ENCODE data around the gene FAM118B.
"Not testable (repeated sequence)": the region's sequence is repeated elsewhere in the genome, so short reads cannot be mapped to it uniquely, and the experiment has no call there.

Gene FAM118B

GRCh38 chr11:126233391-126233790 is 21.8 kb downstream of the FAM118B start:
- no peaks in the 10 kb centered on the region for H3K27me3 ChIP-seq (ENCODE audit: control insufficient read depth, insufficient read depth, low read length, poor library complexity, severe bottlenecking)
- H3K9me3 ChIP-seq (ENCODE audit: control insufficient read depth, low read length), result no peaks in the 10 kb centered on the region
- H3K36me3 ChIP-seq (ENCODE audit: control insufficient read depth, insufficient read depth, low read length), result peaks cover 5% of the 10 kb centered on the region
- WGBS, 2 experiments, result 96 to 98% methylated on average over 3 to 4 of the region's 4 CpGs
- H3K27ac ChIP-seq (ENCODE audit: insufficient read depth, low read depth, low read length, poor library complexity, severe bottlenecking), result no peak overlapping the region
- H3K4me1 ChIP-seq (ENCODE audit: control insufficient read depth, insufficient read depth, low read length), result no peaks in the 10 kb centered on the region
- no peak overlapping the region for H3K4me3 ChIP-seq (ENCODE audit: insufficient read depth, low read depth, low read length)

DNA sequence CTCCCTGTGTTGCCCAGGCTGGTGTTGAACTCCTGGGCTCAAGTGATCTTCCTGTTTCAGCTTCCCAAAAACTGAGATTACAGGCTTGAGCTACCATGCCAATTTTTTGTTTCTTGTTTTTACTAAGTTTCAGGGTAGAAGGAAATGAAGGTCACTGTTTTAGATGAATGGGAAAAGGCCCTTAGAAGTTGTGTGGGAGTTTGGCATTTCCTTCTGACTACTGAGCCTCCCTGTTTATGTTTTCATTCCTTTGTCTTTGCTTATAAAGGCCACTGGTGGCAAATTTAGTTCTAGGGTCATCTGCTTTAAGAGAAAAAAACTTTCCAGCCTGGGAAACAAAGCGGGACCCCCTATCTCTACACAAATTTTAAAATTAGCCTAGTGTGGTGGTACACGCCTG is 35.1 kb downstream of the FAM118B start:
- Histone ChIP-seq H3K27ac (ENCODE audit: insufficient read depth, low read depth, low read length, poor library complexity, severe bottlenecking) (no peak overlapping the region), H3K27me3 (ENCODE audit: control insufficient read depth, insufficient read depth, low read length, poor library complexity, severe bottlenecking) (no peaks in the 10 kb centered on the region), H3K36me3 (ENCODE audit: control insufficient read depth, insufficient read depth, low read length) (peaks cover 18% of the 10 kb centered on the region), H3K9me3 (ENCODE audit: control insufficient read depth, low read length) (no peaks in the 10 kb centered on the region), H3K4me3 (ENCODE audit: insufficient read depth, low read depth, low read length) (no peak overlapping the region), H3K4me1 (ENCODE audit: control insufficient read depth, insufficient read depth, low read length) (no peaks in the 10 kb centered on the region)
- WGBS, 2 experiments, result 83 to 95% methylated on average over 2 of the region's 2 CpGs

- no peak overlapping the region for H3K27ac ChIP-seq (ENCODE audit: insufficient read depth, low read depth, low read length, poor library complexity, severe bottlenecking)
- H3K27me3 ChIP-seq (ENCODE audit: control insufficient read depth, insufficient read depth, low read length, poor library complexity, severe bottlenecking), result no peaks in the 10 kb centered on the region
- H3K9me3 ChIP-seq (ENCODE audit: control insufficient read depth, low read length), result no peaks in the 10 kb centered on the region
- 88% methylated on average over 4 of the region's 4 CpGs for WGBS, 2 experiments
- H3K36me3 ChIP-seq (ENCODE audit: control insufficient read depth, insufficient read depth, low read length), result peaks cover 2% of the 10 kb centered on the region
- H3K4me1 ChIP-seq (ENCODE audit: control insufficient read depth, insufficient read depth, low read length), result no peaks in the 10 kb centered on the region
- no peak overlapping the region for H3K4me3 ChIP-seq (ENCODE audit: insufficient read depth, low read depth, low read length)
Observed at GRCh38 chr11:126253265-126253664, 41.7 kb downstream of the FAM118B start.

DNA sequence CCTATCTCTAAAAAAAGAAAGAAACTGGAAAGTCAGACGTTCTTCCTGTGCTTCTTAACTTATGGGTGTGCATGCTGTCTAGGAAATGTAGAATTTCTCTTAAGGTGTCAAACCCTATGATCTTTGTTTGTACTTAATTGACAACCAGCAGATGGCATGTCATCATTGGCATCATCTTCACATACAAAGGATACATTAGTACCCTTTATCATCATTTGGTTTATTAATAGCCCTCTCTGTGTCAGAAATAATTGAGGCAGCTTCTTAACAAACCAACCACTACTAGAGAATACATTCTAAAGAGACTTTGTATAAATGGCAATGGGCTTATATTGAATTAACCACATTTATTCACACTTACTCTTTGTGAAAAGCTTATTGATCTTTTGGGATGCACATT is 43.2 kb downstream of the FAM118B start:
- Histone ChIP-seq H3K27me3 (ENCODE audit: control insufficient read depth, insufficient read depth, low read length, poor library complexity, severe bottlenecking) (no peaks in the 10 kb centered on the region), H3K36me3 (ENCODE audit: control insufficient read depth, insufficient read depth, low read length) (peaks cover 2% of the 10 kb centered on the region), H3K27ac (ENCODE audit: insufficient read depth, low read depth, low read length, poor library complexity, severe bottlenecking) (no peak overlapping the region), H3K9me3 (ENCODE audit: control insufficient read depth, low read length) (no peaks in the 10 kb centered on the region), H3K4me3 (ENCODE audit: insufficient read depth, low read depth, low read length) (no peak overlapping the region), H3K4me1 (ENCODE audit: control insufficient read depth, insufficient read depth, low read length) (no peaks in the 10 kb centered on the region)
- WGBS, 2 experiments, result 94 to 95% methylated on average over 1 of the region's 1 CpG

DNA sequence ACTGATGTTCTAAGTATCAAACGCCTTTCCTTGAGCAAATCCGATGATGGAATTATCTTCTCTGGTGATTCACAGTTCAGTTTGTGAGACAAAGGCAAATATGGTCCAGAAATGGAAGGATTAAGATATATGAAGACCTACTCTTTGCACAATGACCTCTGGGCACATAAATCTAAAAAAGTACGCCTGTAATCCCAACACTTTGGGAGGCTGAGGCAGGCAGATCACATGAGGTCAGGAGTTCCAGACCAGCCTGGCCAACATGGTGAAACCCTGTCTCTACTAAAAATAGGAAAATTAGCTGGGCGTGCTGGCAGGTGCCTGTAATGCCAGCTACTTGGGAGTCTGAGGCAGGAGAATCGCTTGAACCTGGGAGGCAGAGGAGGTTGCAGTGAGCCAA is 43.9 kb downstream of the FAM118B start:
- H3K4me1 ChIP-seq (ENCODE audit: control insufficient read depth, insufficient read depth, low read length); H3K9me3 ChIP-seq (ENCODE audit: control insufficient read depth, low read length); H3K27me3 ChIP-seq (ENCODE audit: control insufficient read depth, insufficient read depth, low read length, poor library complexity, severe bottlenecking); H3K4me3 ChIP-seq (ENCODE audit: insufficient read depth, low read depth, low read length); H3K27ac ChIP-seq (ENCODE audit: insufficient read depth, low read depth, low read length, poor library complexity, severe bottlenecking); H3K36me3 ChIP-seq (ENCODE audit: control insufficient read depth, insufficient read depth, low read length): not testable (repeated sequence)
- 95 to 96% methylated on average over 5 of the region's 5 CpGs for WGBS, 2 experiments

DNA sequence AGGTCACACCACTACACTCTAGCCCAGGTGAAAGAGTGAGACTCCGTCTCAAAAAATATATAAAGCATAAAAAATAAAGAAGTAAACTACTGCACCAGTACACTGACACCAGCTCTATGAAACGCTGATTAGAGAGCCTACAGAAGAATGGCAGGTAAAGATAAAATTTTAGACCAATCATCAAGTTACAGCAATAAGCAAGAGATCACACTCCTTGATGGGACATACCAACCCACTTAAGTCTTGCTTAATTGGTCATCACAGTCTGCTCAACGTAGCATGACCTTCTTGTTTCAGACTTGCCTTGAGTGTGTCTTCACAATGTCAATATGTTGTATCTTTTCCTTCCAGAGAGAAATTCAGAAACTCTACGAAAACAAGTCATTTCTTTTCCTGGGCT is 44.6 kb downstream of the FAM118B start:
- Histone ChIP-seq H3K27ac (ENCODE audit: insufficient read depth, low read depth, low read length, poor library complexity, severe bottlenecking) (no peak overlapping the region), H3K36me3 (ENCODE audit: control insufficient read depth, insufficient read depth, low read length) (peaks cover 1% of the 10 kb centered on the region), H3K4me1 (ENCODE audit: control insufficient read depth, insufficient read depth, low read length) (no peaks in the 10 kb centered on the region), H3K4me3 (ENCODE audit: insufficient read depth, low read depth, low read length) (no peak overlapping the region), H3K27me3 (ENCODE audit: control insufficient read depth, insufficient read depth, low read length, poor library complexity, severe bottlenecking) (no peaks in the 10 kb centered on the region), H3K9me3 (ENCODE audit: control insufficient read depth, low read length) (no peaks in the 10 kb centered on the region)
- 97 to 98% methylated on average over 3 to 4 of the region's 4 CpGs for WGBS, 2 experiments

- Histone ChIP-seq H3K4me1 (ENCODE audit: control insufficient read depth, insufficient read depth, low read length) (no peaks in the 10 kb centered on the region), H3K4me3 (ENCODE audit: insufficient read depth, low read depth, low read length) (no peak overlapping the region), H3K36me3 (ENCODE audit: control insufficient read depth, insufficient read depth, low read length) (peaks cover 3% of the 10 kb centered on the region), H3K27me3 (ENCODE audit: control insufficient read depth, insufficient read depth, low read length, poor library complexity, severe bottlenecking) (no peaks in the 10 kb centered on the region), H3K9me3 (ENCODE audit: control insufficient read depth, low read length) (no peaks in the 10 kb centered on the region), H3K27ac (ENCODE audit: insufficient read depth, low read depth, low read length, poor library complexity, severe bottlenecking) (no peak overlapping the region)
- WGBS, 2 experiments, result 96 to 100% methylated on average over 2 of the region's 2 CpGs
Observed at GRCh38 chr11:126257144-126257543, 45.6 kb downstream of the FAM118B start.

GRCh38 chr11:126257764-126258163 is 46.2 kb downstream of the FAM118B start:
- Histone ChIP-seq H3K4me1 (ENCODE audit: control insufficient read depth, insufficient read depth, low read length) (no peaks in the 10 kb centered on the region), H3K4me3 (ENCODE audit: insufficient read depth, low read depth, low read length) (no peak overlapping the region), H3K9me3 (ENCODE audit: control insufficient read depth, low read length) (no peaks in the 10 kb centered on the region), H3K27me3 (ENCODE audit: control insufficient read depth, insufficient read depth, low read length, poor library complexity, severe bottlenecking) (no peaks in the 10 kb centered on the region), H3K36me3 (ENCODE audit: control insufficient read depth, insufficient read depth, low read length) (peaks cover 7% of the 10 kb centered on the region), H3K27ac (ENCODE audit: insufficient read depth, low read depth, low read length, poor library complexity, severe bottlenecking) (no peak overlapping the region)
- WGBS, 2 experiments, result 98 to 100% methylated on average over 1 of the region's 2 CpGs

DNA sequence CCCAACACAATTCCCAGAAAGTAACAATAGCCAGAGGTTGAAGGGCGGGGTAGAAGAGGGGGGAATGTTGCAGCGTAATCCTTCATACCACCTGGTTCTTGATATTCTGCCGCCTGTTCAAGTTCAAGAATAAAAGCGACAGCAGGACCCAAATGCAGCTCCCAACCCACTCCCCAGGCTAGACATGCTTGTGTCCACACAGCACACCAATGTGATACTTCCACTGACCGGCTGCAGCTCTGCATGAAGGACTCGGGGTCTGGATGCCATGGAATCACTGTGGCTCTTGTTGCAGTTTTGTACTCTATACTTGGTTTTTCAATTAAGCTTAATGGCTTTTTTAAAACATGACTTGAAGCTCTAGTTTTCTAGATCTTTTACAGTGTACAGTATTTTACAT is 50.6 kb downstream of the FAM118B start:
- WGBS, 2 experiments, result 97 to 98% methylated on average over 6 of the region's 6 CpGs
- Histone ChIP-seq H3K4me3 (ENCODE audit: insufficient read depth, low read depth, low read length) (no peak overlapping the region), H3K27me3 (ENCODE audit: control insufficient read depth, insufficient read depth, low read length, poor library complexity, severe bottlenecking) (no peaks in the 10 kb centered on the region), H3K36me3 (ENCODE audit: control insufficient read depth, insufficient read depth, low read length) (peaks cover 50% of the 10 kb centered on the region), H3K9me3 (ENCODE audit: control insufficient read depth, low read length) (no peaks in the 10 kb centered on the region), H3K27ac (ENCODE audit: insufficient read depth, low read depth, low read length, poor library complexity, severe bottlenecking) (no peak overlapping the region), H3K4me1 (ENCODE audit: control insufficient read depth, insufficient read depth, low read length) (peaks cover under 1% of the 10 kb centered on the region)

DNA sequence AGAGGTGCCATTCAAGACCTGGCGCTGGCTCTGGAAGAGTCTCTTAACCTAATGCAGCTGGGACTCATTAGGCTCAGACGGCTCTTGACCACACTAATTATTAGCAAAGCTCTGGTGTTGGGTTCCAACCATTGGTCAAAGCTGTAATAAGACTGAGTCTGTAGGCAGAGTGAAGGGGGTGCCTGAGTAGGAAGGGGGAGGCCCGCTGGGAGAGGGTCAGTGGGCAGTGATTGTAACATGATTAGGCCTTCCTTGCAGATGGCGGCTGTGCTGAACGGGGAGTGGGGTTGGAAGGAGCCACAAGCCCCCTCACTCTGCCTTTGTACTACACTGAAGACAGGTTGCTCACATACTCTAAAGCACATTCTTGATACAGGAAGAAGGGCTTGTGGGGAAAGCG is 51.9 kb downstream of the FAM118B start:
- WGBS, 2 experiments, result 96% methylated on average over 6 of the region's 6 CpGs
- peaks cover 52% of the 10 kb centered on the region for H3K36me3 ChIP-seq (ENCODE audit: control insufficient read depth, insufficient read depth, low read length)

DNA sequence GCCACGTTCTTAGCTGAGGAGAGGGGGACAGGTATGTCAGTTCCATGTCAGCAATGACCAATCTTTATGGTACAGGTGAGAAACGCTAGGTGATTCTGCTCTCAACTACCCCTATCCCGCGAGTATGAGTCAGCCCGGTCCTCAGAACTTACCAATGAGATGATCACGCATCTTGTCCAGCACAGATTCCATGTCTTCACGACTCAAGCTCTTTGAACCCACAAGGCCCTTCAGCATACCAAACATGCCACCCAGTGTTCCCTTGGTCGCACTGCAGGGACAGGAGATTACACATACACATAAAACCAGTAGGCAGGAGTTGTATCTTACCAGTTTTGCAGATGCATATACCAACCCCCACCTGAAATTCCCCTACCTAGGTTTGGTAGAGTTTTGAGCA is 54.2 kb downstream of the FAM118B start:
- H3K4me1 ChIP-seq (ENCODE audit: control insufficient read depth, insufficient read depth, low read length), result peaks cover 11% of the 10 kb centered on the region
- peaks cover 52% of the 10 kb centered on the region for H3K36me3 ChIP-seq (ENCODE audit: control insufficient read depth, insufficient read depth, low read length)
- H3K27ac ChIP-seq (ENCODE audit: insufficient read depth, low read depth, low read length, poor library complexity, severe bottlenecking), result no peak overlapping the region
- WGBS, 2 experiments, result 94 to 95% methylated on average over 8 of the region's 8 CpGs
- H3K9me3 ChIP-seq (ENCODE audit: control insufficient read depth, low read length), result no peaks in the 10 kb centered on the region
- H3K27me3 ChIP-seq (ENCODE audit: control insufficient read depth, insufficient read depth, low read length, poor library complexity, severe bottlenecking), result no peaks in the 10 kb centered on the region
- H3K4me3 ChIP-seq (ENCODE audit: insufficient read depth, low read depth, low read length), result no peak overlapping the region

More for the DNA sequence above, 51.9 kb downstream of the FAM118B start:
- Histone ChIP-seq H3K27ac (ENCODE audit: insufficient read depth, low read depth, low read length, poor library complexity, severe bottlenecking) (no peak overlapping the region), H3K4me1 (ENCODE audit: control insufficient read depth, insufficient read depth, low read length) (peaks cover 7% of the 10 kb centered on the region), H3K9me3 (ENCODE audit: control insufficient read depth, low read length) (no peaks in the 10 kb centered on the region), H3K27me3 (ENCODE audit: control insufficient read depth, insufficient read depth, low read length, poor library complexity, severe bottlenecking) (no peaks in the 10 kb centered on the region), H3K4me3 (ENCODE audit: insufficient read depth, low read depth, low read length) (no peak overlapping the region)

Data from ectodermal cell (in vitro differentiated cells).